Measurements from ENCODE around the gene IQCF5.
"Not testable (repeated sequence)": the region's sequence is repeated elsewhere in the genome, so short reads cannot be mapped to it uniquely, and the experiment has no call there.

IQCF5 gene

DNA sequence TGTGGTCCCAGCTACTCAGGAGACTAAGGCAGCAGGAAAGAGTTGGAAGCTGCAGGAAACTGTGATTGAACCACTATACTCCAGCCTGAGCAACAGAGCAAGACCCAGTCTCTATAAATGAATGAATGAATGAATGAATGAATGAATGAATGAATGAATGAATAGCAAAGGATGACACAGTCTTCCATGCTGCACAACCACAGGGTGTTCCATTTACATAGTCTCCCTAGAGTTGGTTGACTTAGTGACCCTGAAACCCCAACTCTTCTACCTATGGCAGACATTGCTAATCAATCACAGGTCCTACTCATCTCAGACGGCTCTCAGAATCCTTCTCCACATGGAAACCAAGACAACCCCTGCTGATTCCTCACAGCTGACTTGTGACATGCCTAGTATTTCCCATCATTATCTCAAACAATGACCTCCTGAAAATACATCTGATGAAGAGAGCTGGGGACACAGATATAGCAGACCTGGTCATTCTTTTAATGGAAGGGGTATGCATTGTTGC is 2.1 kb downstream of the IQCF5 start:
- Histone ChIP-seq H3K27me3 (ENCODE audit: control insufficient read depth in 5 of 5, insufficient read depth in 4 of 5, low read length in 5 of 5) (peaks cover 0 to 10% (median 0%) of the 10 kb centered on the region in 5 donors), H3K4me3 (ENCODE audit: low read depth in 1 of 5, low read length in 5 of 5) (no peak overlapping the region), H3K36me3 (ENCODE audit: control insufficient read depth in 5 of 5, insufficient read depth in 5 of 5, low read length in 5 of 5) (no peaks in the 10 kb centered on the region), H3K9me3 (ENCODE audit: control insufficient read depth in 5 of 5, low read length in 5 of 5) (no peaks in the 10 kb centered on the region), H3K4me1 (ENCODE audit: control insufficient read depth in 5 of 5, insufficient read depth in 5 of 5, low read length in 5 of 5) (no peaks in the 10 kb centered on the region), H3K9ac (ENCODE audit: low read length in 5 of 5) (no peak overlapping the region), H3K27ac (ENCODE audit: low read depth, low read length) (no peak overlapping the region)

GRCh38 chr3:51869304-51869703 is 6.1 kb downstream of the IQCF5 start:
- Histone ChIP-seq H3K9me3 (ENCODE audit: control insufficient read depth in 5 of 5, low read length in 5 of 5) (no peaks in the 10 kb centered on the region), H3K4me1 (ENCODE audit: control insufficient read depth in 5 of 5, insufficient read depth in 5 of 5, low read length in 5 of 5) (no peaks in the 10 kb centered on the region), H3K27ac (ENCODE audit: low read depth, low read length) (no peak overlapping the region), H3K4me3 (ENCODE audit: low read depth in 1 of 5, low read length in 5 of 5) (no peak overlapping the region), H3K27me3 (ENCODE audit: control insufficient read depth in 5 of 5, insufficient read depth in 4 of 5, low read length in 5 of 5) (peaks cover 0 to 3% (median 0%) of the 10 kb centered on the region in 5 donors), H3K36me3 (ENCODE audit: control insufficient read depth in 5 of 5, insufficient read depth in 5 of 5, low read length in 5 of 5) (no peaks in the 10 kb centered on the region), H3K9ac (ENCODE audit: low read length in 5 of 5) (no peak overlapping the region)

GRCh38 chr3:51868896-51869295 is 6.5 kb downstream of the IQCF5 start:
- H3K36me3 ChIP-seq (ENCODE audit: control insufficient read depth in 5 of 5, insufficient read depth in 5 of 5, low read length in 5 of 5); H3K4me1 ChIP-seq (ENCODE audit: control insufficient read depth in 5 of 5, insufficient read depth in 5 of 5, low read length in 5 of 5); H3K4me3 ChIP-seq (ENCODE audit: low read depth in 1 of 5, low read length in 5 of 5); H3K9me3 ChIP-seq (ENCODE audit: control insufficient read depth in 5 of 5, low read length in 5 of 5); H3K9ac ChIP-seq (ENCODE audit: low read length in 5 of 5); H3K27me3 ChIP-seq (ENCODE audit: control insufficient read depth in 5 of 5, insufficient read depth in 4 of 5, low read length in 5 of 5); H3K27ac ChIP-seq (ENCODE audit: low read depth, low read length): not testable (repeated sequence)

- Histone ChIP-seq H3K9me3 (ENCODE audit: control insufficient read depth in 5 of 5, low read length in 5 of 5) (no peaks in the 10 kb centered on the region), H3K27me3 (ENCODE audit: control insufficient read depth in 5 of 5, insufficient read depth in 4 of 5, low read length in 5 of 5) (no peaks in the 10 kb centered on the region), H3K36me3 (ENCODE audit: control insufficient read depth in 5 of 5, insufficient read depth in 5 of 5, low read length in 5 of 5) (no peaks in the 10 kb centered on the region), H3K9ac (ENCODE audit: low read length in 5 of 5) (no peak overlapping the region), H3K4me3 (ENCODE audit: low read depth in 1 of 5, low read length in 5 of 5) (no peak overlapping the region), H3K4me1 (ENCODE audit: control insufficient read depth in 5 of 5, insufficient read depth in 5 of 5, low read length in 5 of 5) (no peaks in the 10 kb centered on the region), H3K27ac (ENCODE audit: low read depth, low read length) (no peak overlapping the region)
These were observed 12.5 kb downstream of the IQCF5 start for GRCh38 chr3:51862886-51863285.

GRCh38 chr3:51860703-51861665 is 14.4 kb downstream of the IQCF5 start, which contains the start of gene IQCF2:
Gene IQCF2, plus strand, starts transcription at chr3:51861615. Its CDS starts 52 bp downstream, at chr3:51861667.
- no peak within 1 kb of the TSS for H3K4me3 ChIP-seq (ENCODE audit: low read depth in 1 of 5, low read length in 5 of 5)
- no peaks in the 10 kb centered on the region for H3K36me3 ChIP-seq (ENCODE audit: control insufficient read depth in 5 of 5, insufficient read depth in 5 of 5, low read length in 5 of 5)

DNA sequence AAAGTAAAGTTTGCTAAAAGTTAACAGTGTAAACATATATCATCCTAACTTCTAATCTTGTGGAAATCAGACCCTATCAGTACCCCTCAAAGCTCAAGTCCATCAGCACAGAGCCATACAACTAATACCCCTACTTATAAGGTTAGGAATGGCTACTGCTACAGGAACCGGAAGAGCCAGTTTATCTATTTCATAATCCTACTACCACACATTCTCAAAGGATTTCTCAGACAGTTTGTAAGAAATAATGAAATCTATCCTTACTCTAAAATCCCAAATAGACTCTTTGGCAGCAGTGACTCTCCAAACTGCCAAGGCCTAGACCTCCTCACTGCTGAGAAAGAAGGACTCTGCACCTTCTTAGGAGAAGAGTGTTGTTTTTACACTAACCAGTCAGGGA is 20.0 kb downstream of the IQCF5 start:
- H3K36me3 ChIP-seq (ENCODE audit: control insufficient read depth in 5 of 5, insufficient read depth in 5 of 5, low read length in 5 of 5); H3K27me3 ChIP-seq (ENCODE audit: control insufficient read depth in 5 of 5, insufficient read depth in 4 of 5, low read length in 5 of 5); H3K4me3 ChIP-seq (ENCODE audit: low read depth in 1 of 5, low read length in 5 of 5); H3K27ac ChIP-seq (ENCODE audit: low read depth, low read length); H3K9me3 ChIP-seq (ENCODE audit: control insufficient read depth in 5 of 5, low read length in 5 of 5); H3K4me1 ChIP-seq (ENCODE audit: control insufficient read depth in 5 of 5, insufficient read depth in 5 of 5, low read length in 5 of 5); H3K9ac ChIP-seq (ENCODE audit: low read length in 5 of 5): not testable (repeated sequence)

More at GRCh38 chr3:51860703-51861665, 14.4 kb downstream of the IQCF5 start, which contains the start of gene IQCF2:
- Histone ChIP-seq H3K27me3 (ENCODE audit: control insufficient read depth in 5 of 5, insufficient read depth in 4 of 5, low read length in 5 of 5) (no peaks in the 10 kb centered on the region), H3K4me1 (ENCODE audit: control insufficient read depth in 5 of 5, insufficient read depth in 5 of 5, low read length in 5 of 5) (no peaks in the 10 kb centered on the region), H3K27ac (ENCODE audit: low read depth, low read length) (no peak within 1 kb of the TSS), H3K9ac (ENCODE audit: low read length in 5 of 5) (no peak within 1 kb of the TSS), H3K9me3 (ENCODE audit: control insufficient read depth in 5 of 5, low read length in 5 of 5) (no peaks in the 10 kb centered on the region)

DNA sequence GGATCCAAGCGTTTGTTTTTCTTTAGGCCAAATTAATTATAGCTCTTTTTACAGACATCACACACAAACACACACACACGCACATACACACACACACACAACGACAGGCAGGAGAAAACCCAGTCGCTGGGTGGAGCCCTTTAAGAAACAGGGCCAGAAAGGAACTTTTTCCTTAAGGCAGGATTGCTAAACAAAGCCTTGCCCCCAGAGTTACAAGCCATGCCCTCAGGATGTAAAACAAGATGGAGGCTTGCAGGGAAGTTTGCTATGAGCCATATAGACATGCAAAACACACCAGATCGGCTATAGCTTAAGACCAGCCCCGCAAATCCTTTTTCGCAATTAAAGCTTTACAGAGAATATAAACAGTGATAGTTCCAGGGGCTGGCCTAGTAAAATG is 30.3 kb downstream of the IQCF5 start:
- no peak overlapping the region for H3K27ac ChIP-seq (ENCODE audit: low read depth, low read length)
- no peaks in the 10 kb centered on the region for H3K36me3 ChIP-seq (ENCODE audit: control insufficient read depth in 5 of 5, insufficient read depth in 5 of 5, low read length in 5 of 5)
- peaks cover 0 to 14% (median 3%) of the 10 kb centered on the region in 5 donors for H3K9me3 ChIP-seq (ENCODE audit: control insufficient read depth in 5 of 5, low read length in 5 of 5)
- peaks cover 0 to 2% (median 0%) of the 10 kb centered on the region in 5 donors for H3K27me3 ChIP-seq (ENCODE audit: control insufficient read depth in 5 of 5, insufficient read depth in 4 of 5, low read length in 5 of 5)
- H3K4me1 ChIP-seq (ENCODE audit: control insufficient read depth in 5 of 5, insufficient read depth in 5 of 5, low read length in 5 of 5), result no peaks in the 10 kb centered on the region
- H3K9ac ChIP-seq (ENCODE audit: low read length in 5 of 5), result no peak overlapping the region
- H3K4me3 ChIP-seq (ENCODE audit: low read depth in 1 of 5, low read length in 5 of 5), result no peak overlapping the region

DNA sequence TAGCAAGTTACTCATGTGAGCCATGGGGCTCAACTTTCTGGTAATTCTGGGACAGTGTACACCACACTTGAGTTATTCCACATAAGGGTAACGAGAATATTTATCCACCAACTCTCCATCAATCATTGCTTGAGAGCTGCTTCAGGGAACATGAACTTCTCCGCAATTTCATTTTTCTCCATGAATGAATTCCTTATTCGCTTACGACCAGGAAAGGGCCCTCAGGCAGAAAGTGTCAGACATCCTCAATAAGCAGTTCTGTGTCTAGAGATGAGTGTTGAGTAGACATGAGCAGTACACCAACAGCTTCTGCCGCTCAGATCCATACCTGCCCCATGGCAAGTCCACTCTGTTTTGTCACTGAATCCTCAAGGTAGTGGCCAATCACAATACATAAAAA is 38.8 kb downstream of the IQCF5 start:
- Histone ChIP-seq H3K27me3 (ENCODE audit: control insufficient read depth in 5 of 5, insufficient read depth in 4 of 5, low read length in 5 of 5) (peaks cover 0 to 4% (median 0%) of the 10 kb centered on the region in 5 donors), H3K9me3 (ENCODE audit: control insufficient read depth in 5 of 5, low read length in 5 of 5) (no peaks in the 10 kb centered on the region), H3K4me3 (ENCODE audit: low read depth in 1 of 5, low read length in 5 of 5) (no peak overlapping the region), H3K36me3 (ENCODE audit: control insufficient read depth in 5 of 5, insufficient read depth in 5 of 5, low read length in 5 of 5) (no peaks in the 10 kb centered on the region), H3K27ac (ENCODE audit: low read depth, low read length) (no peak overlapping the region), H3K4me1 (ENCODE audit: control insufficient read depth in 5 of 5, insufficient read depth in 5 of 5, low read length in 5 of 5) (no peaks in the 10 kb centered on the region), H3K9ac (ENCODE audit: low read length in 5 of 5) (no peak overlapping the region)

GRCh38 chr3:51830836-51831385 is 44.5 kb downstream of the IQCF5 start:
- peaks cover 0 to 21% (median 12%) of the 10 kb centered on the region in 5 donors for H3K9me3 ChIP-seq (ENCODE audit: control insufficient read depth in 5 of 5, low read length in 5 of 5)
- H3K9ac ChIP-seq (ENCODE audit: low read length in 5 of 5), result no peak overlapping the region
- peaks cover 0 to 3% (median 0%) of the 10 kb centered on the region in 5 donors for H3K27me3 ChIP-seq (ENCODE audit: control insufficient read depth in 5 of 5, insufficient read depth in 4 of 5, low read length in 5 of 5)
- H3K4me1 ChIP-seq (ENCODE audit: control insufficient read depth in 5 of 5, insufficient read depth in 5 of 5, low read length in 5 of 5), result no peaks in the 10 kb centered on the region
- no peak overlapping the region for H3K27ac ChIP-seq (ENCODE audit: low read depth, low read length)
- no peaks in the 10 kb centered on the region for H3K36me3 ChIP-seq (ENCODE audit: control insufficient read depth in 5 of 5, insufficient read depth in 5 of 5, low read length in 5 of 5)
- no peak overlapping the region for H3K4me3 ChIP-seq (ENCODE audit: low read depth in 1 of 5, low read length in 5 of 5)

- Histone ChIP-seq H3K36me3 (ENCODE audit: control insufficient read depth in 5 of 5, insufficient read depth in 5 of 5, low read length in 5 of 5) (no peaks in the 10 kb centered on the region), H3K4me3 (ENCODE audit: low read depth in 1 of 5, low read length in 5 of 5) (no peak overlapping the region), H3K9me3 (ENCODE audit: control insufficient read depth in 5 of 5, low read length in 5 of 5) (peaks cover 0 to 21% (median 12%) of the 10 kb centered on the region in 5 donors), H3K4me1 (ENCODE audit: control insufficient read depth in 5 of 5, insufficient read depth in 5 of 5, low read length in 5 of 5) (no peaks in the 10 kb centered on the region), H3K27me3 (ENCODE audit: control insufficient read depth in 5 of 5, insufficient read depth in 4 of 5, low read length in 5 of 5) (peaks cover 0 to 3% (median 0%) of the 10 kb centered on the region in 5 donors), H3K27ac (ENCODE audit: low read depth, low read length) (no peak overlapping the region), H3K9ac (ENCODE audit: low read length in 5 of 5) (no peak overlapping the region)
These were observed 45.1 kb downstream of the IQCF5 start for GRCh38 chr3:51830345-51830744.
